ENCODE data around the gene VWF.
"Not testable (repeated sequence)": the region's sequence is repeated elsewhere in the genome, so short reads cannot be mapped to it uniquely, and the experiment has no call there.

VWF gene

DNA sequence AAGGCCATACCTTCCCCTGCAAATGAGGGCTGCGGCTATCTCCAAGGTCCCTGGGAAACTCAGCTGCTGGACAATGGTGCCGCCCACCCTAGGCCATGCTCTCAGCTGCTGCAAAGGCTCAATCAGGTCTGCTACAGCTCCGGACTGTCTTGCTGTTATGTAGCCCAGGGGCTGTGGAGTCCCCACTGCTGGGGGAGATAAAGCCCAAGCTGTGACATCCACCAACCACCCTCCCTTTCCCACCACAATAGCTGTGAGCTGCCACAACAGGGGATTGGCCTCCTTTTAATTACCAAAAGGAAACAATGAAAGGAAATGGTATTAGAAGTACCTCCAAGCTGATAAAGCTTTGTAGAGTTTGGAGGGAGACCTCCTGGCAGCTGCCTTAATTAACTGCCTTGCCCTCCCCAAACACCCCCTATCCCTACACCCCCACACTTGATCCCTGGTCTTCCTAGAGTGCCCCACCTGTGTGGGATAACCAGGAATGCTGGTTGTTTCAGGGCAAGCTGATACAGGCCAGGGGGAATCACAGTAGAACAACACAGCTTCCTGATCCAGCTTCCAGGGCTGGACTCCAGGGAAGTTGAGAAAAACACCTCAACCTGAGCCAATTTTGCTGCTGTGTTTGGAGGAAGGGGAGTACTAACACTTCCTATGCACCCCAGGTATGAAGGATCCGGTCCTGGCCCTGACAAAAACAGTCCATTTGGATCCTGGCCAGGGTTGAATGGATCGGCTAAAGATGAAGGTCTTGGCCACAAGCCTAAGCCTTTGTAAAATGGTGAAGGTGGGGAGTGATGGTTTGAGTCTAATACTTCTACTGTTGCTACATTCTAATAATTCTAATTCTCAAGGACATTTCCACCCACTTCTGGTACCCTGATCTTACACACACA lies at the start of gene VWF:
VWF (minus strand) TSS at position 260 of the 899 bp plus-strand sequence. CDS start 1,474 bp downstream, outside the sequence.
- DNase-seq (ENCODE audit: low spot score), result no peak

DNA sequence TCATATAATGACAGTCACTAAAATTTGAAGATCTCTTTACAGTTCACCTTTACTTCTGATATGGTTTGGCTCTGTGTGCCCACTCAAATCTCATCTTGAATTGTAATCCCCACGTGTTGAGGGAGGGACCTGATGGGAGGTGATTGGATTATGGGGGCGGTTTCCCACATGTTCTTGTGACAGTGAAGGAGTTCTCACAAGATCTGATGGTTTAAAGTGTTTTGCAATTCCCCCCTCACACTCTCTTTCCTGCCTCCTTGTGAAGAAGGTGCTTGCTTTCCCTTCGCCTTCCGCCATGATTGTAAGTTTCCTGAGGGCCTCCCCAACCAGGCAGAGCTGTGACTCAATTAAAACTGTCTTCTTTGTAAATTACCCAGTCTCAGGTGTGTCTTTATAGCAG lies 48.4 kb upstream of the VWF start:
- DNase-seq (ENCODE audit: low spot score), result no peak

GRCh38 chr12:6172086-6172485 lies 47.6 kb upstream of the VWF start:
- DNase-seq (ENCODE audit: low spot score), result no peak

DNA sequence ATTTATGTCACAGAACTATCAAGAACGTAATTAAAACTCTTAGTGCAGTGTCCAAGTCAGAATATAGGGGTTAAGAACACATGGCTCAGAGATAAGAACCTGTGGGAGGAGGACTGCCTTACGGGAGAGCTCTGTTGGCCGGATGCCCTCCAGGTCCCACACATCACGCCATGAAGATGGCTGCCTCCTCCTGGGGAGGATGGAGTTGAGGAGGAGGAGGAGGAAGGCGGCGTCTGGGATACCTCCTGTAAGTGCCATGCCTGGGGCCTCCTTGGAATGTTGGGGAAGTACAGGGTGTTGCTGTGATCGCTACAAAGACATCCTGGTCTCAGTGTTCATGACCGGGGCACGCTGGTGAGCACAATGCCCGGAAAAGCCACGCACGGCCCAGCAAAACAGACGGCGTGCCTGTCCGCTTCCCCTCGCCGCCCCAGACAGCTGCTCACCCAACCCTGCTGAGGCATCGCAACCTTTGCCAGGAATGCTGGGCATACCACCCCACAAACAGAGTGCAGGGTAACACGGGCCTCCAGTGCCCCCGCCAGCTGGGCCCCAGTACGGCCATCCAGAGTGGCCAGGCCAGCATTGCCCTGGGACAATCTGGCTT lies 47.0 kb upstream of the VWF start:
- no peak for DNase-seq (ENCODE audit: low spot score)

DNA sequence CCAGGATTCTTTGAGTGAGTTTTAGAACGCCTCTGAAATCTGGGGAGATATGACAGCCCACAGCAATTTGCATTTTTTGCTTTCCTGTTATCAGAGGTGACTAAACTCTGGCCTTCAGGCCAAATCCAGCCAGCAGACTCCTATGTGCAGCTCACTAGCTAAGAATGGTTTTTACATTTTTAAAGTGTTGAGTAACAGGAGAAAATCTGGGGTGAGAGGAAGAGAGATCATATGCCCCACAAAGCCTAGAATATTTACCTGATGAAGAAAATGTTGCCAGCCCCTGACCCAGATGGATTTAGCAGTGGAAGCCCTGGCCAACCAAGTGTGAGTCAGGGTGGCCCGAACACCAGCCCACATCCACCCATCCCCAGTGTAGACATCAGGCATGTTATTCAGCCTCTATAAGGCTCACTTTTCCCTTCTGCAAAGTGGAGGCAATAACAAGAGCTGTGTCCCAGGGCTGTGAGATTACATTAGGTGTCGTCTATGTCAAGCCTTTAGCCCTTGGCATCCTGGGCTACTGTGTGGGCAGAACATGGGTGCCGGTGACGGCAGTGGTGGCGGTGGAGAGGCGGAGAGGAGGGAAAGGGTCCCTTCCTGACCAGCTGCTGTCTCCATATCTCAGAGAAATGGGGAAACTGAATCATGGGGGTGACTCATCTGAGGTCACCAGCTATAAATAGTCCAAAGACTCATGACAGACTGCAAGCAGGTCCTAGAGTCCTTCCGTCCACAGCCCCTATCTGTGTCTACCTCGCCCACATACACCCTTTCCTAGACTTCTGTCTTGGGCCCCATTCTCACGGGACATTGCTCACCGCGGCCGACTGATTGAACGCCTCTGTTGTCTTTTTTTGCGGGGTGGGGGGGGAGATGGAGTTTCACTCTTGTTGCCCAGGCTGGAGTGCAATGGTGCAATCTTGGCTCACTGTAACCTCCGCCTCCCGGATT lies 43.1 kb upstream of the VWF start:
- DNase-seq (ENCODE audit: low spot score), result no peak

DNA sequence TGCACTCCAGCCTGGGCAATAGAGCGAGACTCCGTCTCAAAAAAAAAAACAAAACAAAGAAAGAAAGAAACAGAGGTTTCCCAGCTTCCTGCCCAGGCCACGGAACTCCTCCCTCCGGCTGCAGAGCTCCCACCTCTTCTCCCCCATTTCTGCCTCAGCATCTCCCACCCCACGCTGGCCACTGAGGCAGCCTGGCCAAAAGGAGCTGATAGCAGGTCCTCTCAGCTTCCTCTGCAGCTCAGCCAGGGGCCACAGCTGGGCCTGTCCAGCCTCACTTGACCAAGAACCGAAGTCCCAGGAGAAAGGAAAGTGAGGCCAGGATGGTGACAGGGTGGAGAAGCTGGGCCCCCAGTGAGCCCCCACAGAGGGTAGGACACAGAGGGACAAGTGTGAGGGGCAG lies 42.3 kb upstream of the VWF start:
- no peak for DNase-seq (ENCODE audit: low spot score)

- DNase-seq (ENCODE audit: low spot score), result no peak
Observed at GRCh38 chr12:6165395-6165794, 40.9 kb upstream of the VWF start.

- DNase-seq (ENCODE audit: low spot score), result no peak
Observed at GRCh38 chr12:6163416-6164060, 39.1 kb upstream of the VWF start.

DNA sequence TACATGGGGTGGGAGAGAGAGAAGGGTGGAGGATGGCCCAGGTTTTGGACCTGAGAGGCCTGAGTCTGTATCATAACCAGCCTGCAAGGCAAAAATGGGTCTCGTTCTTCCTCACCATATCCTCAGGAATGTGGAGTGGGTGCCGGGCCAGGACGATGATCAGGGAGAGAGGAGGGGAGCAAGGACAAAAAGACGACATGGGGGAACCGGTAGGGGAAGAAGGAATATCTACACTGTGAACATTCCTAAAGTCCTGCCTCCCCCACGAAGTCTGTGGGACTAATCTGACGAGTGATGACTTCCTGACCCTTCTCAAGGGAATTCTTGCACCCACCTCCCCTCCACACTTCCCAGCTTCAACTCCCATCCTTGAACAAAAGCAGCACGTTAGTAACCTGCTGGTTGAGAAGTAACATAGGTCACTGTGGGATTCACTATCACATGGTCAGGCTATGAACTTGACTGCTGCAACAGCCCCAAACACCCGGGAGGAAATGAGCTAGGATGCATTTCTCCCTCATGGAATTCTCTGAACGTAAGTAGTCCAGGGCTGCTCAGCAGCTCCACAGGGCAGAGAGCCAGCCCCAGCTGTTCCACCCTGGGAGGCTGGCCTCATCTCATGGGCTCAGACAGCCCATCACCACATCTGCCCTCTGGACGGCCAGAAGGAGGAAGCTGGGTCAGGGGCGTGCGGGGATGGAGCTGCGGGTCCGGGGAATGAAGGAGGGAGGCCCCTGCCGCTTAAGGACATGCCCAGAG lies 36.8 kb upstream of the VWF start:
- DNase-seq (ENCODE audit: low spot score), result no peak

GRCh38 chr12:6160049-6160649 lies 35.7 kb upstream of the VWF start:
- DNase-seq (ENCODE audit: low spot score), result not testable (repeated sequence)

GRCh38 chr12:6159166-6160011 lies 34.9 kb upstream of the VWF start:
- not testable (repeated sequence) for DNase-seq (ENCODE audit: low spot score)

DNA sequence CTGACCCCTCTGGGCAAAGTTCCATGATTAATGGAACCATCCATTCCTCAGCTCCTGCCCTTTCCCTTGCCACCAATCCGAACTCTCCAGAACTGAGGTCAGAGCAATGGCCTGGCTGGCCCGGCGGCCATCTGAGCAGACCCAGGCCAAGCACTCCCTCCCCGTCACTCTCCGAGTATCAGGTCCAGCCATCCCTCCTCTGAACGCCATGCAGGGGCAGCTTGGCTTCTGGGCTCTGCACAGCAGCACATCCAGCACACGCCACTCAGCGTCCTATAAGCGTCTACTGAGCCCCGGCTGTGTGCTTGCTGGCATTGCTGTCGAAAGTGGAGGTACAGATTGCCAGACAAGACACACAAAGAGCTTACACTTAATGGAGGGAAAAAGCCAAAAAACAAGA lies 34.3 kb upstream of the VWF start:
- DNase-seq (ENCODE audit: low spot score), result no peak

DNA sequence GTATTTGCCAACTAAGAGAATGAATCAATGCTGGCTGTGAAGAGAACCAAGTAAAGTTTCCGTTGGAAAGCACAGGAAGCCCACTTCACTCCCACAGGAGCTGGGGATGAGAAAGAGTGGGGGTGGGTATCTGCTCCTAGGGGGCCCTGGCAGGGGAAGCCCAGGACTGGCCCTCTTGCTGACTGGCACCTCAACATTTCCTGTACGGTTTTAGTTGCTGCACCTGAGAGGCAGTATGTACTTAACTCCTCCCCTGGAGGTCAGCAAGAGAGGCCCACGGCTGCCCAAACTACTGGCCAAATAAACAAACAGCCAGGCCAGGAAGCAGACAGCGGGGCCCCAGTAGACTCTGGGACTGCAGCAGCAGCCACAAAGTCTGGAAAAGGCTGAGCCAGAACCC lies 33.8 kb upstream of the VWF start:
- no peak for DNase-seq (ENCODE audit: low spot score)

- no peak for DNase-seq (ENCODE audit: low spot score)
Observed at GRCh38 chr12:6157482-6157881, 33.0 kb upstream of the VWF start.

- no peak for DNase-seq (ENCODE audit: low spot score)
Observed at GRCh38 chr12:6154730-6155459, 30.4 kb upstream of the VWF start.

DNA sequence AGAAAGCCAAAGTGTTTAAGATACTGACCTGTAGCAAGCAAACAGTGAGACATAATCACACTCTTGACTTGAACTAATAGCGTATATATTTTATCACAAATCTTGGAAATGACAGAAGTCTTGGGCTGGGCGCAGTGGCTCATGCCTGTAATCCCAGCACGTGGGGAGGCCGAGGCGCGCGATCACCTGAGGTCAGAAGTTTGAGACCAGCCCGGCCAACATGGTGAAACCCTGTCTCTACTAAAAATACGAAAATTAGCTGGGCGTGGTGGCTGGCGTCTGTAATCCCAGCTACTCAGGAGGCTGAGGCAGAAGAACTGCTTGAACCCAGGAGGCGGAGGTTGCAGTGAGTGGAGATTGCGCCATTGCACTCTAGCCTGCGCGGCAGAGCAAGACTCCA lies 24.3 kb upstream of the VWF start:
- DNase-seq (ENCODE audit: low spot score), result not testable (repeated sequence)

DNA sequence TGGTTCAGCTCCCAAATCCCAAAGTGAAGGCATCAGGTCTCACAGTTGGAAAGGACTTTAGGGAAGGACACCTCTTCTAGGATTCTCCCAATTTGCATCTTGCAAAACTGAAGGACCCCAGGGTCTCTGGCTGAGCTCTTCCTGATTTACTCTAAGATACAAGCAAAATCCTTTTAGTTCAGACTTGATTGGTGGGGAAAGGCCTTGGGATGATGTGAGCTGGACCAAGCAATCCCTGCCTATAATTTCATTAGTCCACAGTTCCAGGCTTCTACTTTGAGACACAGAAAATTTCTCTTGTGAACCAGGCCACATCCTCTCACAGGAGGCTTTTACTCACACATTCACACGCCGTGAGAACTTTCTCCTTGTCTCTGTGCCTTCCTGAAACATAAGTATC lies 23.6 kb upstream of the VWF start:
- DNase-seq (ENCODE audit: low spot score), result no peak

DNA sequence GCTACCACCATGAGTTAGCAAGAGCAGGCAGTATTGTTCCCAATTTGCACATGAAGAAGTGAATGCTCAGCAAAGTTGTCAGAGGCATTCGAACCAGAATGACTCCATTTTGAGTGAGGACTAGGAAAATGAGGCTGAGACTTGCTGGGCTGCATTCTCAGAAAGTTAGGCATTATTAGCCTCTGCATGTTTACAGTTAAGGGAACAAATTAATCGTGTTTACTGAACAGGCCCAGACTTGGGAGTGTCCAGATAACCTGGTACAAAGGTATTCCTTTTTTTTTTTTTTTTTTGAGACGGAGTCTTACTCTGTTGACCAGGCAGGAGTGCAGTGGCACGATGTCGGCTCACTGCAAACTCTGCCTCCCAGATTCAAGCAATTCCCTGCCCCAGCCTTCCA lies 22.5 kb upstream of the VWF start:
- no peak for DNase-seq (ENCODE audit: low spot score)

GRCh38 chr12:6146509-6146908 lies 22.0 kb upstream of the VWF start:
- DNase-seq (ENCODE audit: low spot score), result no peak

Measured in hematopoietic multipotent progenitor cell treated with erythropoietin and hydrocortisone succinate and interleukin-3 and kit ligand, for 17 days (in vitro differentiated cells).